Measurements from ENCODE around the gene TMEM161A. TPM values are rescaled to one million over a fixed set of nuclear protein-coding genes. Genes with fewer than 3 reads are reported as not detected.

TMEM161A gene
- total and polyA plus RNA-seq, 2 donors (not counting 1 experiment from before 2014, with no cell fraction given) = 23.6 to 44.0 TPM

DNA sequence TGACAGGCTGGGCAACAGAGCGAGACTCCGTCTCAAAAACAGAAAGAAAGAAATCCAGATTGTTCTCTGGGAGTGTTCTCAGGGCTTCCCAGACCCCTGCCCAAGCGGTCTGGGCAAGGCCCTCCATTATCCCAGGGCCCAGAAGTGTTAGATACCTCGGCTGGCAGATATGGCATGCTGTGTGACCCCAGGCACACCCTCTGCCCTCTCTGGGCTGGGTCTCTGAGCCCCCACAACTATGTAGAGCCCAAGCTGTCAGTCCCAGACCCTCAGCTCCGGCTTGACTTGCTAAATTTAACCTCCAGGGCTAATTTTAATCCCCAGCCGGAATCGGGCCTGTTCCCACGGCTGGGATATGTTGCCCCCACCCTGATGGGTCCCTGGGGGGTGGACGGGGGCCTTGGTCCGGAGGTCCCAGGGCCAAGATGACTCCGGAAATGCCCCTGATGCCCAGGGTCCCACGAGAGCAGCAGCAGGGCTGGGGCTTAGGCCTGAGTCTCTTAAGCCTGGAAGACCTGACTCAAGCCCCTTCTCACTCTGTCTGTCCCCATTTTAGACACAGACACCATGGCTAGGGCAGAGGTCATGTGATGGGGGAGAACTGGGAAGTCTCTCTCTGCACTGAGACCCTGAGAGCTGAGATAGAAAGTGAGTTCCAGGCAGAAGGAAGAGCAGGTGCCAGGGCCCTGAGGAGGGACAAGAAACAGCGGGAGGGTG lies 14.5 kb upstream of the TMEM161A start:
- ATAC-seq (ENCODE audit: low read depth) (no peak), DNase-seq (no peak)
- no peaks in the 10 kb centered on the region for H3K79me2 ChIP-seq (ENCODE audit: control insufficient read depth, insufficient read depth, low read length)
- H3K4me2 ChIP-seq (replicated peaks; ENCODE audit: low read depth, low read length, poor library complexity, severe bottlenecking) = no peak overlapping the region
- no peak overlapping the region for H3K9ac ChIP-seq (ENCODE audit: low read length)
- Mint-ChIP-seq H3K4me3 (no peak overlapping the region), H3K27ac (no peak overlapping the region), H3K27me3 (no peaks in the 10 kb centered on the region), H3K9me3 (ENCODE audit: insufficient read depth) (peaks cover 3% of the 10 kb centered on the region), H3K4me1 (peaks cover 53% of the 10 kb centered on the region)
- peaks cover 1 to 3% of the 10 kb centered on the region in 2 experiments for H3K36me3 ChIP-seq (replicated peaks in 1 of 2; ENCODE audit: control extremely low read depth in 1 of 2, control insufficient read depth in 1 of 2, extremely low read depth in 1 of 2, insufficient read depth in 2 of 2, low read length in 1 of 2)
- TF ChIP-seq EZH2 (IDR thresholded peaks at IDR 0.05; ENCODE audit: borderline replicate concordance, insufficient read depth, low read depth, low read length, poor library complexity, severe bottlenecking) = no peak
- no peaks in the 10 kb centered on the region for H3K27me3 ChIP-seq (replicated peaks in 1 of 4; ENCODE audit: control extremely low read depth in 1 of 4, control insufficient read depth in 3 of 4, insufficient read depth in 4 of 4, low read length in 3 of 4)
- no peaks in the 10 kb centered on the region for H4K20me1 ChIP-seq (ENCODE audit: control insufficient read depth, insufficient read depth, low read length, poor library complexity, severe bottlenecking)
- CTCF ChIA-PET = interaction anchor here (0.6 to 1.8 kb wide), 3 partner anchors 21 to 25 kb away, joined by 3 to 8 read pairs (median 4); no protein-coding TSS in a partner anchor
- POLR2A ChIA-PET = no interaction called here
- H2AFZ ChIP-seq (ENCODE audit: insufficient read depth, low read depth, low read length, poor library complexity, severe bottlenecking) = no peak overlapping the region
- H3K4me1 ChIP-seq (ENCODE audit: control insufficient read depth in 2 of 2, insufficient read depth in 2 of 2, low read length in 2 of 2) = peaks cover 24 to 38% of the 10 kb centered on the region in 2 donors
- no peak overlapping the region for H3K27ac ChIP-seq (ENCODE audit: low read length in 2 of 2)
- H3K4me3 ChIP-seq (ENCODE audit: control extremely low read depth in 1 of 5, extremely low read depth in 1 of 5, insufficient read depth in 1 of 5, low read depth in 2 of 5, low read length in 4 of 5) = no peak overlapping the region
- WGBS (ENCODE audit: insufficient coverage) = 81% methylated on average over 12 of the region's 13 CpGs
- H3K9me3 ChIP-seq (ENCODE audit: control extremely low read depth in 1 of 3, control insufficient read depth in 2 of 3, insufficient read depth in 1 of 3, low read length in 2 of 3) = peaks cover 0 to 6% (median 6%) of the 10 kb centered on the region in 3 donors
- intact Hi-C loops (cut with micrococcal nuclease) = no loop called here

DNA sequence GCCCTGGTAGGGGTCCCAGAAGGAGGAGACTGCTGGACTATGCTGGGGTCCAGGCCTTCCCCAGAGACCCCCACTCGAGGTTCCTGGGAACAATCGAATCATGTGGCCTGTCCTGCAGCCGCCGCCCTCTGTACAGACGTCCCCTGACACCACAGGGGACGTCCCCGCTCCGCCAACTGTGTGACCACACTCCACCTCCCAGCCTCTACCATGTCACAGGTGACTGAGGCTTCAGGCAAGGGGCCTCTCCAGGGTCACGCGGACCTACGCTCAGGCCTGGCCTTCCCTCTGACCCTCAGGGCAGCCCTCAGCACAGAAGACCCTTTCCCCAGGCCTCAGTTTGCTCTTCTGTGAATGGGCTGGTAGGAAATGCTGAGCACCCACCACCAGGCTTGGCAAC lies 13.1 kb upstream of the TMEM161A start:
- 38% methylated on average over 11 of the region's 11 CpGs for WGBS (ENCODE audit: insufficient coverage)
- intact Hi-C loops (cut with micrococcal nuclease) = no loop called here
- ATAC-seq (ENCODE audit: low read depth) (peak; percentile 76), DNase-seq (peak; percentile 52)
- peaks cover 43% of the 10 kb centered on the region for H3K4me1 Mint-ChIP-seq
- no peaks in the 10 kb centered on the region for H4K20me1 ChIP-seq (ENCODE audit: control insufficient read depth, insufficient read depth, low read length, poor library complexity, severe bottlenecking)
- H3K27ac Mint-ChIP-seq = peak overlapping the region; percentile 59
- ChIA-PET POLR2A (no interaction called here), CTCF (interaction anchor here (1.8 kb wide), 1 partner anchor 22 kb away, joined by 8 read pairs; no protein-coding TSS in a partner anchor)
- H3K79me2 ChIP-seq (ENCODE audit: control insufficient read depth, insufficient read depth, low read length) = no peaks in the 10 kb centered on the region
- no peaks in the 10 kb centered on the region for H3K27me3 ChIP-seq (replicated peaks in 1 of 4; ENCODE audit: control extremely low read depth in 1 of 4, control insufficient read depth in 3 of 4, insufficient read depth in 4 of 4, low read length in 3 of 4)
- no peak overlapping the region for H3K4me3 ChIP-seq (ENCODE audit: control extremely low read depth in 1 of 5, extremely low read depth in 1 of 5, insufficient read depth in 1 of 5, low read depth in 2 of 5, low read length in 4 of 5)
- peaks cover 0 to 6% (median 6%) of the 10 kb centered on the region in 3 donors for H3K9me3 ChIP-seq (ENCODE audit: control extremely low read depth in 1 of 3, control insufficient read depth in 2 of 3, insufficient read depth in 1 of 3, low read length in 2 of 3)
- H3K4me2 ChIP-seq (replicated peaks; ENCODE audit: low read depth, low read length, poor library complexity, severe bottlenecking) = peak overlapping the region; percentile 50
- no peaks in the 10 kb centered on the region for H3K27me3 Mint-ChIP-seq
- no peak overlapping the region for H3K9ac ChIP-seq (ENCODE audit: low read length)
- H2AFZ ChIP-seq (ENCODE audit: insufficient read depth, low read depth, low read length, poor library complexity, severe bottlenecking) = no peak overlapping the region
- peaks cover 4 to 14% of the 10 kb centered on the region in 2 experiments for H3K36me3 ChIP-seq (replicated peaks in 1 of 2; ENCODE audit: control extremely low read depth in 1 of 2, control insufficient read depth in 1 of 2, extremely low read depth in 1 of 2, insufficient read depth in 2 of 2, low read length in 1 of 2)
- TF ChIP-seq EZH2 (IDR thresholded peaks at IDR 0.05; ENCODE audit: borderline replicate concordance, insufficient read depth, low read depth, low read length, poor library complexity, severe bottlenecking) = no peak
- TF ChIP-seq, protein P1, sequence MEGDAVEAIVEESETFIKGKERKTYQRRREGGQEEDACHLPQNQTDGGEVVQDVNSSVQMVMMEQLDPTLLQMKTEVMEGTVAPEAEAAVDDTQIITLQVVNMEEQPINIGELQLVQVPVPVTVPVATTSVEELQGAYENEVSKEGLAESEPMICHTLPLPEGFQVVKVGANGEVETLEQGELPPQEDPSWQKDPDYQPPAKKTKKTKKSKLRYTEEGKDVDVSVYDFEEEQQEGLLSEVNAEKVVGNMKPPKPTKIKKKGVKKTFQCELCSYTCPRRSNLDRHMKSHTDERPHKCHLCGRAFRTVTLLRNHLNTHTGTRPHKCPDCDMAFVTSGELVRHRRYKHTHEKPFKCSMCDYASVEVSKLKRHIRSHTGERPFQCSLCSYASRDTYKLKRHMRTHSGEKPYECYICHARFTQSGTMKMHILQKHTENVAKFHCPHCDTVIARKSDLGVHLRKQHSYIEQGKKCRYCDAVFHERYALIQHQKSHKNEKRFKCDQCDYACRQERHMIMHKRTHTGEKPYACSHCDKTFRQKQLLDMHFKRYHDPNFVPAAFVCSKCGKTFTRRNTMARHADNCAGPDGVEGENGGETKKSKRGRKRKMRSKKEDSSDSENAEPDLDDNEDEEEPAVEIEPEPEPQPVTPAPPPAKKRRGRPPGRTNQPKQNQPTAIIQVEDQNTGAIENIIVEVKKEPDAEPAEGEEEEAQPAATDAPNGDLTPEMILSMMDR (IDR thresholded peaks at IDR 0.05) = no peak
- H3K4me3 Mint-ChIP-seq = no peak overlapping the region
- H3K27ac ChIP-seq (ENCODE audit: low read length in 2 of 2) = no peak overlapping the region
- peaks cover 22 to 30% of the 10 kb centered on the region in 2 donors for H3K4me1 ChIP-seq (ENCODE audit: control insufficient read depth in 2 of 2, insufficient read depth in 2 of 2, low read length in 2 of 2)
- H3K9me3 Mint-ChIP-seq (ENCODE audit: insufficient read depth) = peaks cover 3% of the 10 kb centered on the region
